ENCODE results near the gene ETV7. TPM values are rescaled to one million over a fixed set of nuclear protein-coding genes. Genes with fewer than 3 reads are reported as not detected.

Gene ETV7
- total and polyA plus RNA-seq, 2 experiments from 2014 or later: 0.47 to 1.2 TPM

- no peak for ATAC-seq
- no peak for TF ChIP-seq ZNF331 (CRISPR knock-in tag; IDR thresholded peaks at IDR 0.05; ENCODE audit: low read depth)
- TF ChIP-seq ETS1 (IDR thresholded peaks at IDR 0.05): no peak
- TF ChIP-seq ZNF462 (CRISPR knock-in tag; IDR thresholded peaks at IDR 0.05): no peak
- TF ChIP-seq STAT1 (IDR thresholded peaks at IDR 0.05; ENCODE audit: unreplicated experiment): no peak
- TF ChIP-seq NANOG (IDR thresholded peaks at IDR 0.05; ENCODE audit: borderline replicate concordance): no peak
- no peak for TF ChIP-seq REST (IDR thresholded peaks at IDR 0.05; ENCODE audit: unreplicated experiment)
- no peak for TF ChIP-seq POLR2AphosphoS5 (IDR thresholded peaks at IDR 0.05; ENCODE audit: low read depth)
- no peak for TF ChIP-seq EZH2phosphoT487 (IDR thresholded peaks at IDR 0.05; ENCODE audit: unreplicated experiment)
- no peak for TF ChIP-seq CTCF (conservative IDR thresholded peaks at IDR 0.05; ENCODE audit: low read depth in 2 of 2)
- no peak for TF ChIP-seq ZNF114 (CRISPR knock-in tag; IDR thresholded peaks at IDR 0.05)
- no peak for TF ChIP-seq JUNB (IDR thresholded peaks at IDR 0.05; ENCODE audit: unreplicated experiment)
- TF ChIP-seq EZH2 (IDR thresholded peaks at IDR 0.05; ENCODE audit: low read depth, unreplicated experiment): no peak
- TF ChIP-seq CREB1 (CRISPR knock-in tag; IDR thresholded peaks at IDR 0.05; ENCODE audit: low read depth): no peak
- H3K79me2 ChIP-seq (replicated peaks; ENCODE audit: insufficient read depth): no peaks in the 10 kb centered on the region
- H3K9me2 ChIP-seq (ENCODE audit: insufficient read depth): no peaks in the 10 kb centered on the region
- H3K36me3 ChIP-seq (ENCODE audit: insufficient read depth): no peaks in the 10 kb centered on the region
- H3K27me3 Mint-ChIP-seq (ENCODE audit: insufficient read depth, low read depth, poor library complexity): peaks cover 8% of the 10 kb centered on the region
- H3K27ac Mint-ChIP-seq: no peak overlapping the region
- H3K4me3 Mint-ChIP-seq: no peak overlapping the region
- H3K27me3 ChIP-seq (ENCODE audit: insufficient read depth): no peaks in the 10 kb centered on the region
- H3K36me3 Mint-ChIP-seq (ENCODE audit: low read depth): peaks cover 4% of the 10 kb centered on the region; the same call in 1 of the 3 replicates
- H3K9me3 Mint-ChIP-seq: no peaks in the 10 kb centered on the region
- no peaks in the 10 kb centered on the region for H3F3A ChIP-seq (replicated peaks; ENCODE audit: low read depth)
- no peak overlapping the region for H3K4me2 ChIP-seq
- H4K20me1 ChIP-seq (replicated peaks; ENCODE audit: insufficient read depth): no peaks in the 10 kb centered on the region
- peaks cover 21% of the 10 kb centered on the region for H3K4me1 Mint-ChIP-seq
- no peak overlapping the region for H2AFZ ChIP-seq
- H3K4me3 ChIP-seq: no peak overlapping the region
- no peak overlapping the region for H3K27ac ChIP-seq (ENCODE audit: low read depth)
- no peak for DNase-seq (ENCODE audit: low spot score)
- H3K4me1 ChIP-seq (ENCODE audit: insufficient read depth): 0 out of 2 replicates have a peak, but pooled peaks cover 10% of the 10 kb centered on the region
These were observed 13.3 kb downstream of the ETV7 start for GRCh38 chr6:36374194-36374593.
